NCI-H82 treated with DMSO at 0.1 percent for 48 hours (cell line): ENCODE data around the gene EMCN.
"Not testable (repeated sequence)": the region's sequence is repeated elsewhere in the genome, so short reads cannot be mapped to it uniquely, and the experiment has no call there.

ENCODE experiments used
- DNase-seq: peaks from one replicate; lab custom pipeline; 2025; ENCODE audit not compliant: unreplicated experiment; lab: John Stamatoyannopoulos, UW

Gene EMCN, protein sequence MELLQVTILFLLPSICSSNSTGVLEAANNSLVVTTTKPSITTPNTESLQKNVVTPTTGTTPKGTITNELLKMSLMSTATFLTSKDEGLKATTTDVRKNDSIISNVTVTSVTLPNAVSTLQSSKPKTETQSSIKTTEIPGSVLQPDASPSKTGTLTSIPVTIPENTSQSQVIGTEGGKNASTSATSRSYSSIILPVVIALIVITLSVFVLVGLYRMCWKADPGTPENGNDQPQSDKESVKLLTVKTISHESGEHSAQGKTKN

DNA sequence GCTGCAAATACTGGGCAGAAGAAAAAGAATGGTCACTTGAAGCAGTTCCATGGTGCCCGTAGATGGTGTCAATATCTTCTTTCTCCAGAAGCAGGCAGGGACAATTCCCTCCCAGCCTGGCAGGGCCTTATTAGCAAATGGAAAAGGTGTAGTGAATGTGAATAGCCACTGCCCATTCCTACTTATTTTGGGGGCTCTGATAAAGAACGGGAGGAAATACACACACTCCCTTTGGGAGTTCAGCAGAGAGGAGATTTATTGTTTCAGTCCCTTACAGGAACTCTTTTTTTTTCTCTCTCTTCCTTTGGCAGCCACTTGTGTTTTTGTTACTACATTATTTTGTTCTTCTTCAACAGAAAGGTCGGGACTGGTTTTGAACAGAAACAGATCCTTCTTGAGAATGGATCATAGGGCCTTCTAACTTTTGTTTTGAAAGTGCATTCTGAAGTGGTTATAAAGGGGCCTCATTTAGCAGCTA lies at the start of gene EMCN:
EMCN (minus strand) TSS at position 159 of the 478 bp plus-strand sequence; CDS start at position 51, 108 bp downstream.
- DNase-seq = no peak

DNA sequence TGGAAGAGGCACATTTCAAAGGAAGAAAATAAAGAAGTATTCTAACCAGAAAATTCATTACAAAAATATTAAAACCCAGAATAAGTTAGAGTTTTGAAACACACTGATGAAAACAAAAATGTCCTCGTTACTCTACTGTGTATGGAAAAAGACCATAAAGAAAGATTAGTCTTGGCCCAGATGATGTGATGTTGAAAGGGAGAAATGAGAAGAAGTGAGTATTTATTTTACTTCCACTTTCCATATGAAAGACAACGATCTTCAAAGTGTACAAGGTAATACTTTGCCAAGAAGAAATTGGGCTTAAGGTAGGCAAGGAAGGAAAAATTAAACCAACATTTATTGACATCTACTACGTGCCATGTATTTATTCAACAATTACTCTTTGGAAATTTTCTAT lies 48.6 kb upstream of the EMCN start:
- no peak for DNase-seq

DNA sequence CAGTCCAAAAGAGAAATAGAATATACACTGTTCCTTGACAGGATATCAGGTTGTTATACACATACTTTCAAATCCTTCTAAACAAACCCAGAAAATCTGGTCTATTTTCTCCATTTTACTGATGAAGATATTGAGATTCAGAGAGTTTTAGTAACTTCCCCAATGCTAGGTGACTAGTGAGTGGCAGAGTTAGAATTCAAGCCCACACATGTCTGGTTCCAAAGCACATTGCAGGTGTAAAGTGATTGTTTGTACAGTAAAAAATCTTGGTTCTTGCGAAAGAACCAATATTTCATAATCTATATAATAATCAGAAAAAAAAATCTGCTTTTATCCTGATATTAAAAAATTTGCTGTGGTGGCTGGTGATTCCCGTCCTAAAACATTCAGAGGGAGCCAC lies 39.5 kb upstream of the EMCN start:
- no peak for DNase-seq

DNA sequence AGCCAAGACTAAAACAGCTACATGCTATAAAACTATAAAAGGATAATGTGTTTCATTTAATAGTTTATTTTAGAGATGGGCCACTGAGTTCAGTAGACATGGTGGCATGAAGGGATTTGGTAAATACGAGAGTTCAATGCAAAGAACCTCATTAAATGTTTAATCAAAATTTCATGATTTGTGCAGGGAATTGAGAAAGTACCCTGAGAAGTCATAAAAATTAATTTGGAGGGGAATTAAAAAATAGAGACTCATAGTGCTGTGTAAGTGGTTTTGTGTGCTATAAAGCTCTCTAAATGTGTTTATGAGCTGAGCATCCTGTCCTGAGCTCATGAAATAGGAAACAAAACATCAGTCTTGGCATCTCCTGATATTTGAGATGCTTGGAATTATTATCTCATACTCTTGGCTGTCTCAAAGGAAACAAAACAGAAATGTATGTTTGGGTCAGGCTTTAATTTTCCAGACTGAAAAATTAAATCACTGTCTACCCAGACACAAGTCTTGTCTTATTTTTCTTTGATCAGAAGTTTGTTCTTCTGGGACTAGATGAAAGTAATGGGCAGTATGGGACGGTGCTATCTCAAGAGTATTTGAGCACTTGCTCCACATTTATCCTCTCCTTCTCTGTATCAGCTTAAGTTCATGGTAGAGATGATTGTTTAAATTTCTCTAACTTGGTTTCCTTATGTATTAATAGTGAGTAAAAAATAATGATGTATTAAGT lies 38.0 kb upstream of the EMCN start:
- DNase-seq = no peak

DNA sequence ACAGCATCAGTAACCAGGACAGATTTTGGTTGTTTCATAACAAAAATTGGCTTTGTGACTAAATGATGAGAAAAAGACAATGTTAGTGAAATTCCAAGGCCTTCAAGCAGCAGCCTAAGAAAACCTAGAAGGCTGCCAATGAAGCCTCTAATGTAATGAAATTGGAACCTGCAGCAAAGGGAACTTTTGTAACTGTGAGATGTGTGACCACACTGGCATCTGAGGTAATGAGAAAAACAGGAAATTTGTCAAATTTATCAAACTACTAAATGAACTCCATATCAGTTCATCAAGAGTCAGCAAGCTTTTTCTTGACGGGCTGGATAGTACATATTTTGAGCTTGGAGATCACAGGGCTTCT lies 30.4 kb upstream of the EMCN start:
- no peak for DNase-seq

DNA sequence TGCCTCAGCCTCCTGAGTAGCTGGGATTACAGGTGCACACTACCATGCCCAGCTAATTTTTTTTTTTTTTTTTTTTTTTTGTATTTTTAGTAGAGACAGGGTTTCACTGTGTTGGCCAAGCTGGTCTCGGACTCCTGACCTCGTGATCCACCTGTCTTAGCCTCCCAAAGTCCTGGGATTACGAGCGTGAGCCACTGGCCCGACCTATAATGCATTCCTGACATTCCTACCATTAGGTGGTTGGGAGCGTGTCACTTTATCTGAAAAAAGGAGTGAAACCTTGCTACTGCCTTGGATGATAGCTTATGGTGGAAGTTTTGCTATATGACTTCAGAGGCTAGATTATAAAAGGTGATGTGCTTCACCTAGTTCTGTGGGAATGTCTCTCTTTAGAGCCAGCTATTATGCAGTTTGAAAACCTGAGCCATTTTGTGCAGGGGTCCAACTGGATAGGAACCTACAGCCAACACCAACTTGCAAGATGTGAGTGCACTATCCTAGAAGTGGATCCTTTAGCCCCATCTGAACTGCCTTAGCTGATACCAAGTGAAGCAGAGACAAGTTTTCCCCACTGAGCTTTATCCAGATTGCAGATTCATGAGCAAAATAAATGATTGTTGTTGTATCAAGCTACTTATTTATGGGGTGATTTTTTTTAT lies 29.8 kb upstream of the EMCN start:
- no peak for DNase-seq

DNA sequence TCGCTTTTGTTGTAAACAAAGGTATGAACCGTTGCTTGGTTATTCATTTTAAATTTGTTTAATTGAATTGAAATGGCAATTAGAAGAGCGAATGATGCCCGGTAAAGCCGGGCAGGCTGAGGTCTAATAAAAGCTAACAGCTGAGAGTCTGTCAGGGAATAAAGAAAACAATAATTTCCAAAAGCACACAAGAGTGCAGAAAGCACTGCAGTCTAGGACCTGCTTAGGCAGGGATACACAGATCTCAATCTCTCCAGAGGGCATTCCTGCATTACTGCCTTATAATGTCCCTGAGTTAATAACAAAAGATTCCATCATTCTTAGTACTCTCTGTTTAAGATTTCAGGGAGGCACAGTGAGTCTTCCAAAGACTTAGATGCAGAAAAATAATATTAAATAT lies 27.6 kb upstream of the EMCN start:
- DNase-seq = no peak

DNA sequence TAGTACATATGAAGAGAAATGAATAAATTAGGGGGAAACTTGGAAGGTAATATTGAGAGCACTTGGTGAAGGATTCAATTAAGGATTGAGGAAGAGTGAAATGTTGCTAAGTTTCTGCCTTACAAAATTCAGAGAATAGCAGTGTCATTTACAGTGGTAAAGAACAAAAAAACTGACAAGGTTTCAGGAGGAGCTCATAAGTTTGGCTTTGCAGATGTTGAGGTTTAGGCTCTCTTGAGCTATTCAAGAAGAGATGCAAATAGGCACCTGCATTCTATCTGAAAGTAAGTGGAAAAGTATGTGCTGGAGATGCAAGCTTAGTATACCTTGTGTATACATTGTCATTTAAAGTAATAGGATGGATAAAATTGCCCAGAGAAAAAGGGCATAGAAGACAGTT lies 22.3 kb upstream of the EMCN start:
- DNase-seq = no peak

DNA sequence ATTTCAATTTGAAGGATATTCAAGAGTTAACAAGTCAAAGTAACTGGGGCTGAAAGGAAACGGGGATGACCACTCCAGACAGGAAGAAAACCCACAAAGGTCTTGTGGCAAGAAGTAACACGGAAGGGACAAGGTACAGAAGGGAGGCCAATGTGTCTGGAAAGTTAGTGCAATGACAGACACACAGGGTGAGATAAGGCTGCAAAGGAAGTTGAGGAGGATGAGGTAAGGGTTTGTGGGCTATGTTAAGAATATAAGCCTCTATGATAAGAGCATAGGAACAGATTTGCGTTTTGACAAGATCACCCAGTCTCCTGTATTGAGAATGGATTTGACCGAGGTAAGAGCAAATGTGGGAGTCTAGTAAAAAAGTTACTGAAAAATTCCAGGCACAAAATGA lies 21.9 kb upstream of the EMCN start:
- no peak for DNase-seq

DNA sequence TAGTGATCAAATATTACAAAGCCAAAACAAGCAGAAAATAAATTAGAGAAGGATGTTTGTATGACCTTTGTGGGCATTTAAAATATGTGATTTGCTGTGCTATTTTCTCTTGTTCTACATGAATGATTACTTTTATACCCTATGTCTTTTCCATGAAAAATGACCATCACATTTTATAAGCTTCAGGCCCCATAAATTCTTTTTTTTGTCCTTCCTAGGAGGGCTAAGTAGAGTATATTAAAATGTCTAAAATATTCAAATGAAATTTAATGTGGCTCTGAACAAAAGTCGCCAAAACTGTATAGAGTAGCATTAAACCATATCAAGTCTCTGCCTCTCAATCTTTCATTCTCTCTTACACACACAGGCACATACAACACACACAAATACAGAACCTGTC lies 15.9 kb upstream of the EMCN start:
- DNase-seq = no peak

DNA sequence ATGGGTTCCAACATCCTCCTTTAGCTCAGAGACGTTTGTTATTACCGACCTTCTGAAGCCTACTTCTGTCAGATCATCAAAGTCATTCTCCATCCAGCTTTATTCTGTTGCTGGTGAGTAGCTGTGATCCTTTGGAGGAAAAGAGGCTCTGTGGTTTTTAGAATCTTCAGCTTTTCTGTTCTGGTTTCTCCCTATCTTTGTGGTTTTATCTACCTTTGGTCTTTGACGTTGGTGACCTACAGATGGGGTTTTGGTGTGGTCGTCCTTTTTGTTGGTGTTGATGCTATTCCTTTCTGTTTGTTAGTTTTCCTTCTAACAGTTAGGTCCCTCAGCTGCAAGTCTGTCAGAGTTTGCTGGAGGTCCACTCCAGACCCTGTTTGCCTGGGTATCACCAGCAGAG lies 12.3 kb upstream of the EMCN start:
- not testable (repeated sequence) for DNase-seq

DNA sequence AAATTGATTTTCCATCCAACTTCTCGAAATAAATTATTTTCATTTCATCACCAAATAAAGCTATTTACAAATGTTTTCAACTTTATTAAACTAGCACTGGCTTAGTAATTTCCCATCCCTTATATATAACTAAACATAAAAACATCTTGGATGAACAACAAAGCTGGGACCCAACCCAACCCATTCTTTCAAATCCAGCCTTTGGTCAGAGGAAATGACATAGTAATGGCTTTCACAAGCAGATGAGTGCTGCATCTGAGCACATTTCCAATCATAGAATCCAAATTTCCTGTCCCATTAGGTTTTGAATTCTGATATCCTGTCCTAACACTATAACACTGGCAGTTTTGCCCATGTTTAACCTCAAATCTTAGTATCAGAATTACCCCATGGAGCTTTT lies 7.9 kb upstream of the EMCN start:
- no peak for DNase-seq

DNA sequence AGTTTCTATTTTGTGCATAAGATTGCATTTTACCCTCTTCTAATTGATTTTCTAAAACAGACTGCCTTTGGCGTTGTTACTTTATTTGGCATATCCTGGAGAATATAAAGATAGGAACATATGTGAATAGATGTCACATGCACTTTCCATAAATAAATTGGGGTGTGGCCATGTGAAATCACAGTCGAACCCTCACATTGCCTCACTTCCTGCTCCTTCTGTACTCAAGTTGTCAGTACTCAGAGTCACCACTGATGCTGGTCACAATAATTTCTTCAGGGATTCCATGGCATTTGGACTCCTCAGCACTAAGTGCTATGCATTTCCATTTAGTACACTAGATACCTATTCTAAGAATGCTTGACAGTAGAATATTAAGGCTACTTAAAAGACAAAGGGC lies 1.4 kb upstream of the EMCN start:
- no peak for DNase-seq

DNA sequence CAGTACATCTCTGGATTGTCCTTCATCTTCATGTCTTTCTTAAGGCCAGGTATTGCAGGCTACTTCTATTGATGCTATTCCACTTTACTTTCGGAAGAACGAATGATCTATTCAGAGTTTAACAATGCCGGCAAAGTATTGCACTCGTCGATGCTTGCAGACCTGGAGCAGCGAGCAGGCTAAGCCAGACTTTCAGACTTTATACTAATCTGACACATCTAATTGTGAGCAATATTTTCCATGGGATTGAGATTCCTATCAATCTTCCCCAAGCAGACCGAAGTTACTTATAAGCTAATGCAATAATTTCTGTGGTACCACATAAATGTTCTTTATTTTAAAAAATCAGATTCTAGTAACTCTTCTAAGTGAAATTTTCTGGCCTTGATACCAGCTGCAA lies 1.6 kb downstream of the EMCN start:
- no peak for DNase-seq

DNA sequence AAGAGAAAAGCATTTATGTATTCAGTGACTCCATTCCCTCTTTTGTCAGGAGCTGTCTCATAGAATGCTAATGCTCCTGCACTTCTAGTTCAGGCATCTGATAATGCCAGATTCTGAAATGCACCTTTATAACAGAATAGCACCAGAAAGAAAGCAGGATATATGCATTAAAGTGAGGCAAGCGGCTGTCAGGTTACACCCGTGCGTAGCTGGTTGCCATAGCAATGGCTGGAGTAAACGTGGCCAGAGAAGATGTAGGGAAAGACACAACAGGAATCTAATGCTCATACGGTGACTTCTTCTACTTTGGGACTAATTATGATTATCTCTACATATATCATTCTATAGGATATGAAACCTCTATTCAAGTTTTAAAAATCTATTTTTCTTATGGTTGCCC lies 5.9 kb downstream of the EMCN start:
- DNase-seq = no peak

DNA sequence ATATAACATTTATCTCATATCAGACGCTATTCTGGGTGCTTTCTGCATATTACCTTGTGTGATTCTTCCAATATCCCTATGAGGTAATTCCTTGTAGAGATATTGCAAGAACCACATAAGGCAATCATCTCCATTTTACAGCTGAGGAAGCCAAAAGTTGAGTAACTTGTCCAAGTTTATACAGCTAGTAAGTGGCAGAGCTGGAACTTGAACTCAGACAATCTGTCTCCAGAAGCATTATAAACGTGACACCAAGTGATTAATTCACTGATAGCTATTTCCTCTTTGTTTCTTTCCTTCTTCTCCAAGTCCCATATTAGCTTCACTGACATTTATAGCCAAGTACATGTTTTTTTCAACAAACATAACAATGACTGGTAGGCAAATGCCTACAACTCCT lies 7.3 kb downstream of the EMCN start:
- DNase-seq = no peak

DNA sequence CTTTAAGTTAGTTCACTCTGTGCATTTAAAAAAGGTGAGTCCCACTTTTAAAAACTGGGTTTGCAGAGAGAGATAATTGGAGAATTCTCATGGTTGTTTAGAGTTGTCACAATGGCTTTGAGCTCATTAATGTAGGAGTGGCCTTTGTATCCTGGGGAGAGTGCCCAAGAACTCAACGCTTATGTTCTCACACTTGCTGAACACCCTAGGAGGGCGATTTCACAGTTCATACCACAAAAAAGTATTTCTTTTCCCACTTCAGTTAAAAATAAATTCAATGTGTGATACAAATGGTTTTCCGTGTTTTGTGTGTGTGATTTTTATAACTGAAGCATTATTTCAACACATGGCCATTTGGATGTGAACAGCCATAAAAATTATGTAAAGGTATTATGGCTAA lies 8.4 kb downstream of the EMCN start:
- DNase-seq = no peak

DNA sequence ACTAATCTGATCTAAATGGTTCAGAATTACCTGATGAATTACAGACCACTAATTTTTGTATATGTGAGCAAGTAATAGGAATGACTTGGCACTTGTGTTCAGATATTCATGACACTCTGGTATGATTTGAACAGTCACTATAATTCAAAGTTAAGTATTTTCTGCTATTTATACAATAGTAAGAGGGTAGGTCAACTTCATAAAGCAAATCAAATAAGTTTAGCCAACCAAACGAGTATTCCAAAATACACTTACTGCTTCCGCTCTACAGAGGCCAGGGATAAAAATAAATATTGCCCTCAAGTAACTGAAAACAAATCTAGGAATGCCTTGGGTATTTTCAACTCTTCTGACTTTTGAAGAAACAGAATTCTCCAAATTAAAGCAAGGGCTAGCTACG lies 9.1 kb downstream of the EMCN start:
- no peak for DNase-seq

DNA sequence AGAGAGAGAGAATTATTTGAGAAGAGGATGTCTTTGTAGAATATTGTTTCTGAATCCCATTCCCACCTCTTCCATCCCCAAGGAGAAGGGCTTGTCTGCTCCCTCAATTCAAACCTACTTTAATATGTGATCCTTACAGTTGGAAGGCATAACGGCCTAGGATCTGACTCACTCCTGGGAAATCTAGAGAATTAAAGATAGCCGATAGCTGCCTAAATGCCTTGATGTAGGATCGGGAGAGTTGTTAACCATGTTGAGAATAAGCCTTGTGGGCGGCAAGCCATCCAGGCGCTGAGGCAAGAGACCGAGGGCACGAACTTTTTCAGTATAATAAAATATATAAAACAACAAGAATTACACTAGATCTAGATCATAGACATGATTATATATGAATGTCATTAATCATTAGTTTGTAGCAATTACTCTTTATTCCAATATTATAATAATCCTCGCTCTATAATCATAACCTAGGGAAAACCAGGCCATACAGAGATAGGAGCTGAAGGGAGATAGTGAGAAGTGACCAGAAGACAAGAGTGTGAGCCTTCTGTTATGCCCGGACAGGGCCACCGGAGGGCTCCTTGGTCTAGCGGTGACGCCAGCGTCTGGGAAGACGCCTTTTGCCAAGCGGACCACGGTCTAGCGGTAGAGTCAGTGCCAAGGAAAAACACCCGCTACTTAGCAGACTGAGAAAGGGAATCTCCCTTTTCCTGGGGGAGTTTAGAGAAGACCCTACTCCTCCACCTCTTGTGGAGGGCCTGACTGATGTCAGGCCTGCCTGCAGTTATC lies 13.5 kb downstream of the EMCN start:
- no peak for DNase-seq

DNA sequence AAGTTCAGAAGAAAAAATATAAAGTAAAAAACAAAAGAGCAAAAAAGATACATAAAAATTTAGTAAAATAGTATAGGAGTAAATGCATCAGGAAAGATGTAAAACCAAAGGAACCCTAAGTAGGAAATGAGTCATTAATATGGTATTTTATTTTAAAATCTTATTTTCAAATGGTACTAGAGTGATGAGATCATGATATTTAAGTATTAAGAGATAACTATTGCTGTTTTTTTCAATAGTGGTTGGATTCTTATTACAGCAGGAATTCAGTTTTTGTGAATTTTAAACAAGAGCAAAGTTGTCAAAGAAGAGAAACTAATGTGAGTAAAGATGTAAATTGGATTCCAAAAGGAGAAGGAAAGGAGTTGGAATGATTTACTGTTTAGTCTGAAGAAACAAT lies 20.0 kb downstream of the EMCN start:
- DNase-seq = no peak

DNA sequence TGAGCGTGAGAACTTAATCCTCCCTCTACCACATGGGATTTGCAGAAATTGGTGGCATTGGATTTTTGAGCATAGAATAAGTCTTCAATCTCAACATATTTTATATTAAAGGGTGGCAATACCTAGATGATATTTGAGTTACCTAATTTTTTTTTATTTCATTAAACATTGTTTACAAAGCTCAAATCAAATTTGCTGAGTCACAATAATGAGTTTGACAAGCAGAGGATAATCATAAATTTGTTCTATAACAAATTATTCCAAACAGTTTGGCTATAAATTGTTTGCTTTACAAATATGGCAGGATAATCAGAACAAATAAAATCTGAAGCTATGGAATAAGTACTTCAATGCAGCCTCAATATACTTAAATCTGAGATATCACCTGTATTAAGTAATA lies 22.7 kb downstream of the EMCN start:
- DNase-seq = no peak

DNA sequence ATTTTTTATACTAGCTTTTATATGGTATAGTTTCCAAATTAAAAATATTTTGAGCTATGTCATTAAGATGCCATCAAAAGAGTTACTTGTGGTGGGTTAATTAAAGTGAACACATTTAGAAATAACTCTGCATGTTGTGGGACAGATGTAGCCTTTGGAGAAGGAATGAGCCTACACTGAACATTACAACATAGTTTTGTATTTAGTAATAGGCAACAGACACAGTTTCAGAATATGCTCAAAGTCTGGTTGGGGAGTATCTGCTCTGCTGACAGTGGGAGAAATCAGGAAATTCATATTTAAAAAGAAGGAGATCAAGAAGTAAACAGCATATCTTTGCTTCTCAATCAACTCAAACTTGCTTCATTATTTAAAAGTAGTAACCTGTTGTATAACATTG lies 23.7 kb downstream of the EMCN start:
- no peak for DNase-seq
